OCI-LY3 (cell line): ENCODE data around the gene RIBC1.

Experiments used
- H2AFZ ChIP-seq: fragments of 200-600, 300-600 bp; shearing (Covaris generic); 2 replicates; pipeline ENCODE4 v1.6.0; 2014; ENCODE audit warnings: antibody characterized with exemption, low read depth, low read length
- H3K27ac ChIP-seq: fragments of 200-600, 300-600 bp; sonication (generic); 2 replicates; pipeline ENCODE4 v1.5.1; 2014; ENCODE audit warnings: mild to moderate bottlenecking, low read length, moderate library complexity, mixed read lengths
- H3K27me3 ChIP-seq: fragments of 200-600, 300-600 bp; sonication (generic); 2 replicates; pipeline ENCODE4 v1.6.1; 2014; ENCODE audit warnings: low read depth, low read length, mixed read lengths
- H3K36me3 ChIP-seq: fragments of 200-600, 300-600 bp; sonication (generic); replicated peaks from 2 replicates; pipeline ENCODE3; 2014; ENCODE audit warnings: low read depth, low read length, mixed read lengths
- H3K4me1 ChIP-seq: fragments of 300-600, 200-600 bp; sonication (generic); 2 replicates; pipeline ENCODE4 v1.6.1; 2014; ENCODE audit warnings: low read length, mixed read lengths
- H3K4me2 ChIP-seq: fragments of 200-600, 300-600 bp; sonication (generic); 2 replicates; pipeline ENCODE4 v1.6.1; 2014; ENCODE audit warnings: low read length, mixed read lengths
- H3K4me3 ChIP-seq: fragments of 300-600, 200-600 bp; sonication (generic); 2 replicates; pipeline ENCODE4 v1.5.1; 2014; ENCODE audit warnings: antibody characterized with exemption, mild to moderate bottlenecking, low read length, moderate library complexity
- H3K79me2 ChIP-seq: fragments of 300-600, 200-600 bp; shearing (Covaris generic); 2 replicates; pipeline ENCODE4 v1.6.1; 2014; ENCODE audit warnings: mild to moderate bottlenecking, low read length, mixed read lengths
- H3K9ac ChIP-seq: fragments of 300-600, 200-600 bp; shearing (Covaris generic); 2 replicates; pipeline ENCODE4 v1.6.0; 2014; ENCODE audit warnings: mild to moderate bottlenecking, low read length, moderate library complexity
- H3K9me3 ChIP-seq: fragments of 200-600, 300-600 bp; shearing (Covaris generic); 2 replicates; pipeline ENCODE4 v1.6.1; 2014; ENCODE audit warnings: low read length, mixed read lengths; ENCODE audit not compliant: insufficient read depth
- H4K20me1 ChIP-seq: fragments of 200-600, 300-600 bp; sonication (generic); 2 replicates; pipeline ENCODE4 v1.6.1; 2016; ENCODE audit warnings: low read length, mixed read lengths; ENCODE audit not compliant: insufficient read depth
- CTCF ChIP-seq: fragments of 200-600, 300-600 bp; sonication (generic); IDR thresholded peaks from 2 replicates; pipeline ENCODE4 v1.5.1; 2014; ENCODE audit warnings: antibody characterized with exemption, low read length, low read depth
- EZH2phosphoT487 ChIP-seq: fragments of 200-600 bp; shearing (Covaris generic); IDR thresholded peaks from 2 replicates; pipeline ENCODE4 v1.6.1; 2018; ENCODE audit warnings: antibody characterized with exemption, mixed run types, low read depth

Gene RIBC1

DNA sequence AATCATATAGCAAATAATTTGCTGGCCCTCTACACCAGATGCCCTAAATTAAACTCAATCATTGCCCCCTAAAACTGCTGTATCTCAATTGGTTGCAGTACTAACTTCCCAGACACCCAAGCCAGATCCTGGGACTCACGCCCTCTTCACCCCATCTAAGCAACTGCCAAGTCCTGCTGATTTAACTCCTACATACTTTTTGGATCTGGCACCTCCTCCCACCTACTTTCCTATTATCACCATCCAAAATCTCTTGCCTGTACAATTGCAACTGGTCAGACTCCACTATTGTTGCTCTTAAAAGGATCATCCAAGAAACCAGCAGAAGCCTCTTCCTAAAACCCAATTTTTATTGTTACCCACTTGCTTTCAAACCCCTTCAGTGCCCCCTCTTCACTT lies 16.2 kb downstream of the RIBC1 start:
- no peak overlapping the region for H3K4me3 ChIP-seq
- peaks cover 3% of the 10 kb centered on the region for H3K79me2 ChIP-seq
- no peak overlapping the region for H2AFZ ChIP-seq
- H3K27me3 ChIP-seq = no peaks in the 10 kb centered on the region
- no peaks in the 10 kb centered on the region for H3K9me3 ChIP-seq
- no peak overlapping the region for H3K27ac ChIP-seq
- peaks cover 27% of the 10 kb centered on the region for H3K4me1 ChIP-seq
- no peaks in the 10 kb centered on the region for H4K20me1 ChIP-seq
- no peak for TF ChIP-seq CTCF
- no peak for TF ChIP-seq EZH2phosphoT487
- no peak overlapping the region for H3K4me2 ChIP-seq
- no peak overlapping the region for H3K9ac ChIP-seq
- no peaks in the 10 kb centered on the region for H3K36me3 ChIP-seq

- TF ChIP-seq CTCF = no peak
- TF ChIP-seq EZH2phosphoT487 = no peak
- Histone ChIP-seq H3K36me3 (no peaks in the 10 kb centered on the region), H3K79me2 (no peaks in the 10 kb centered on the region), H3K4me3 (no peak overlapping the region), H3K4me1 (peaks cover 21% of the 10 kb centered on the region), H4K20me1 (no peaks in the 10 kb centered on the region), H2AFZ (no peak overlapping the region), H3K4me2 (no peak overlapping the region), H3K27me3 (no peaks in the 10 kb centered on the region), H3K9me3 (no peaks in the 10 kb centered on the region), H3K9ac (no peak overlapping the region), H3K27ac (no peak overlapping the region)
These were observed 17.4 kb downstream of the RIBC1 start for GRCh38 chrX:53440101-53440500.

DNA sequence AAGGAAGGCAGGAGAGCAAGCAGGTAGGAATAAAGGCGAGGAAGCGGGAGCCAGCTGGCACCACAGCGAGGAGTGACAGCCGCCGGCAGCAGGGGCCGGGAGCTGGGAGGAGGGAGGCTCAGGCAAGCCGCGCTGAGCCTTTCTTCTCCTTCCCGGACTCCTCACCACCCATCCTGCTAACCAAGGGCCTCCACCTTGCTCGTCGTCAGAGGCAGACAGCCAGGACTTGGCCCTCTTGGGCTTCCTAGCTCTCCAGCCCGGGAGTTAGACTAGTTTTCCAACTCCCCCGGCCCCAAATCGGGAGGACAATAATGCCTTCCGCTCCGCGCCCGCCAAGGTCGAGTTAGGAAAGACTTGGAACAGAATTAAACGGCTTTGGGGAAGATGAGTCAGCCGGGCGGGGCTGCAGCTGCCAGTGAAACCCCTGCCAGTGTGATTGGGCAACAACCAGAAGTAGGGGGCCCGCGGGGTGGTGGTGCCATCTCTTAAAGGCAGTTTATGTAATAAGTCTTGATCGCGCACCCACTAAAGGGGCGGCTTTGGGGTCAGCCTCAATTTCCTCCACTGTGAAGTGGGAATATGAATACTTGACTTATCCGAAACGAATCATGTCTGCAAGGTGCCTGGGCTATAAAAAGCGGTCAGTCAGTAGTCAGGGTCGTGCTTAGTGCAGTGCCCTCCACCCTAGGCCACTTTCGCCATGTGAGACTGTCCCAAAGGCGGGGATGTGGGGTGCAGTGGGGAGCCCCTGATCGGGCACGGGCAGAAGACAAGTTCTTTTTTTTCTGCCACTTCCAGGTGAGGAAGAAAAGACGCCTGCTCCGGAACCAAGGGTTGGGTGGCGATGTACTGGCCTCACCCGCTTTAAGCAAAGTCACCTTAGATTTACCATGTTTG lies 18.2 kb downstream of the RIBC1 start:
- H3K4me1 ChIP-seq = peaks cover 21% of the 10 kb centered on the region
- H4K20me1 ChIP-seq = no peaks in the 10 kb centered on the region
- no peak overlapping the region for H3K27ac ChIP-seq
- H3K79me2 ChIP-seq = no peaks in the 10 kb centered on the region
- H3K9me3 ChIP-seq = no peaks in the 10 kb centered on the region
- peak overlapping the region; percentile 55; the same call in 1 of the 2 replicates for H3K9ac ChIP-seq
- H2AFZ ChIP-seq = peak overlapping the region; percentile 96
- peak overlapping the region; percentile 85 for H3K4me3 ChIP-seq
- TF ChIP-seq CTCF (no peak), EZH2phosphoT487 (no peak)
- H3K4me2 ChIP-seq = peak overlapping the region; percentile 94
- H3K36me3 ChIP-seq = no peaks in the 10 kb centered on the region
- H3K27me3 ChIP-seq = no peaks in the 10 kb centered on the region

DNA sequence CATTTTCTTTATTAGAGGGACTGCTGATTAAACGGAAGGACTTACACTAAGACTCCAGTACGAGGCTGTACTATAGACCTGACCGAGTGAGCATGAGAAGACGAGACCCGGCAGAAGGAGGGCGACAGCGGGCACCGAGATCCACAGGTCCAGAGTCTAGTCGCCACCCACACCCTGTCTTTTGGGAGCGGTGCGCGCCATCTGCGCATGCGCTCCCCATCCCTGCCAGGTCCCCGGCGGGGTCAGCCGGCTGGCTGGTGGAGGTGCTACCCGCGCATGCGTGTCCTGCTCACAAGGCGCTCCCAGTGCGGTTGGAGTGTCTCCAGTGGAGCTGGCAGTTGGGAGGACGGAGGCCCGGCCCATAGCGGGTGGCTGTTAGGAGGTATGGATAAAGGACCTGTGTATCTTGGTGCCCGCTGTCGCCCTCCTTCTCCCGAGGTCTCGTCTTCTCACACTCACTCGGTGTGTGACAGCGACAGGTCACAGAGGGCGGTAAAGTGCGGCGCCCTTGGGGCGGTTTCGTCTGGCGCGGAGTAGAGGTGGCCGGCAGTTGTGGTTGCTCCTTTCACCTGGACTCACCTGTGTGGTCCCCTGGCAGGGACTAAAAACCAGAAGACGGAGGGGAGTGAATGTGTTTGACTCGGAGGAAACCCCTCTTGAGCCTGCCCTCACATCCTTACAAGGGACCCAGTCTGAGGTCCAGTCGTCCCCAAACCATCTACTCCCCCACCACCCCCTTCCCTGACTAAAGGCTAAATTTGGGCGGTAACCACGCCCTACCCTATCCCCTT lies 19.1 kb downstream of the RIBC1 start:
- TF ChIP-seq EZH2phosphoT487 (no peak), CTCF (no peak)
- Histone ChIP-seq H2AFZ (peak overlapping the region; percentile 96), H3K9ac (peak overlapping the region; percentile 55), H3K27ac (no peak overlapping the region), H3K27me3 (no peaks in the 10 kb centered on the region), H3K4me2 (peak overlapping the region; percentile 94), H4K20me1 (no peaks in the 10 kb centered on the region), H3K4me1 (peaks cover 17% of the 10 kb centered on the region), H3K36me3 (no peaks in the 10 kb centered on the region), H3K79me2 (no peaks in the 10 kb centered on the region), H3K4me3 (peak overlapping the region; percentile 85), H3K9me3 (no peaks in the 10 kb centered on the region)
